H1 (cell line): ENCODE data around the gene EEIG1. TPM values are rescaled to one million over a fixed set of nuclear protein-coding genes. Genes with fewer than 3 reads are reported as not detected.

Source experiments
- SAP30 ChIP-seq: fragments of 300-600 bp; sonication (generic); IDR thresholded peaks from 2 replicates; pipeline ENCODE4 v1.7.1; 2012; ENCODE audit warnings: low read length, moderate library complexity, mild to moderate bottlenecking, inconsistent platforms; ENCODE audit not compliant: insufficient read depth, insufficient replicate concordance
- TBP ChIP-seq: IDR thresholded peaks from 2 replicates; pipeline ENCODE4 v1.6.1; 2011; ENCODE audit warnings: low read depth, low read length, improper control_type of control experiment
- polyA plus RNA-seq, 7 experiments: library from polyadenylated mRNA; depleted of rRNA in 3 of 7; stranded (reverse) in 5 of 7; unstranded in 2 of 7; fragments of >200 nt in 5 of 7; fragments of 200-250 nt in 2 of 7; gene quantifications; 1 replicate in 5 of 7; 2 replicates in 1 of 7; 4 replicates in 1 of 7; pipeline versions ENCODE4 v1.2.1 to v1.2.3, GENCODE V29; 2011 to 2013; ENCODE audit warnings: missing spikeins in 2 of 7, mixed read lengths in 2 of 7
- total RNA-seq: library from RNA; stranded (reverse); fragmentation: NEBNext Ultra II Directional; extraction: Animal tissue kit (Norgen Biotek cat#: 25700); gene quantifications from 2 replicates; pipeline ENCODE4 v1.2.1, GENCODE V29; 2021

Gene EEIG1
- total and polyA plus RNA-seq, 2 of the 8 experiments (the other 6 are each of a cell fraction or from before 2014, with no cell fraction given) = 29.8 to 50.8 TPM

DNA sequence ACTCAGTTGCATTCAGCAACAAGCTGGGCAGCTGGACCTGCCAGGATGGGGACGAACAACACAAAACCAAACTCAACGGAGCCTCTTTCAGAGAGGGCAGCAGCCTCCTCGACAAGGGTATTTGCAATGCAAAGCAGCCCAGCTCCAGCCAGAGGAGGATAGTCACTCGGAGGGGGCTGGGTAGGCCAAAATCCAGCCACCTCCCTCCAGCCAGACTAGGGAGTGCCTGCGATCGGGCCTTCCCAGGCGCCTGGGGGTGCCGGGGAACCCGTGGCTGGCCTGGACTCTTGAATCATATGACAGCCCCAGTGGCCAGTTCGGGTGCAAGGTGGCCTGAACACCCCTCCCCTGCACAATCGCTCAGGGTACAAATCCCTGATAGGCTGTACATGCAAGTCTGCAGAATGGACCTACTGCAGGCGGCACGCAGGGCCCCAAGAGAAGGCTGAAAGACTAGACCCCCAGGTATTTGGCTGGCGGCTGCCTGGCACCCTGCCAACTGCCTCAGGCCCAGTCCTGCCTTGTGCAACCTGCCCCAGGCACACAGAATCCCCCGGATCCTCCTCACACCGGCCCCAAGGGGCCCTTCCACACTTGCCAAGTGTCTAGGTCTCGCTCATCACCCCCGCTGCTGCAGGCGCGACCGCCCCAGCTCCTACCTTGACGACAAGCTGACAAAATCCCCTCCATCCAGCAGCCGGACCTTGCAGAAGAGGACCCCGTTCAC, 1.3 kb downstream of the EEIG1 start (continued):
- TF ChIP-seq SAP30 (peak; percentile 69), TBP (peak; percentile 33; the same call in 1 of the 2 replicates)
